Measurements from ENCODE around the gene KIF26A.

DNA sequence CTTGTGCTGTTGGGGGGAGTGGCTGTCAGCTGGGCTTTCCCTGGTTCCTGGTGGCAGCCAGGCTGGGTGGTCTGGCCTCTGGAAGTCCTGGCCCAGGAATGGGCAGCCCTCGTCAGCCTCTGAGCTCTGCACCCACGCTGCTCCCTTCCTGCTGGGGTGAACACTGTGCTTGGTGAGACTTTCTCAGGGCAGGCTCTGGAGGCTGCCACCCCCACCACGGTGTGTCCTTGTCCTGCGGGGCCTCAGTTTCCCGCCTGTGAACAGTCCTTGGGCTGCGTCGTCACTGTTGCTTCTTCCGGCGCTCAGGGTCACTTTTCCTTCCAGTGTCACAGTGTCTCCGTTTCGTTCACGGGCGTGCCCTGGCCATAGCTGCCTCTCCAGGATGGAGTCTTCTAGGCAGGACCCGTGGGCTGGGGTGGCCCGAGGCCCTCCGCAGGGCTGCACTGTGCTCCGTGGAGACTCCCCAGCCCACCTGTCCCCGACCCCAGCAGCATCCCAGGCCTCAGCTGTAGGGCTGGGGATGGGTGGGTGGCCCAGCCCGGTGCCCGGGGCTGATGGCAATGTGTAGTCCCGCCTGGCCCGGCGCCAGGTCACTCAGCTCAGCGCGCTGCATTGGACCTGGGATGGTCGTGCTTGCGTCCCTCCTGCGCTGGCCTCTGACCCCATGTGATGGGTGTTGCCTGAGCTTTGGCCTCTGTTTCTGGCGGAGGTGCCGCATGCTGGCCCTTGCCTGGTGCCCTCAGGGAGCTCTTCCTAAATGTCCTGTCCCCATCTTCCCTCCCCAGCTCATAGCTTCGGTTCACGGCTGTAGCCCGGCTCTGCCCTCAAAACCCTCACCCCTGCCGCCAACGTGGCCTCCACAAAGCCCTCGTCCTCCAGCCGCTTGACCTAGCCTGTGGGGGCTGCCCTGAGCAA is 6.8 kb downstream of the KIF26A start:
- TF ChIP-seq, protein P1, sequence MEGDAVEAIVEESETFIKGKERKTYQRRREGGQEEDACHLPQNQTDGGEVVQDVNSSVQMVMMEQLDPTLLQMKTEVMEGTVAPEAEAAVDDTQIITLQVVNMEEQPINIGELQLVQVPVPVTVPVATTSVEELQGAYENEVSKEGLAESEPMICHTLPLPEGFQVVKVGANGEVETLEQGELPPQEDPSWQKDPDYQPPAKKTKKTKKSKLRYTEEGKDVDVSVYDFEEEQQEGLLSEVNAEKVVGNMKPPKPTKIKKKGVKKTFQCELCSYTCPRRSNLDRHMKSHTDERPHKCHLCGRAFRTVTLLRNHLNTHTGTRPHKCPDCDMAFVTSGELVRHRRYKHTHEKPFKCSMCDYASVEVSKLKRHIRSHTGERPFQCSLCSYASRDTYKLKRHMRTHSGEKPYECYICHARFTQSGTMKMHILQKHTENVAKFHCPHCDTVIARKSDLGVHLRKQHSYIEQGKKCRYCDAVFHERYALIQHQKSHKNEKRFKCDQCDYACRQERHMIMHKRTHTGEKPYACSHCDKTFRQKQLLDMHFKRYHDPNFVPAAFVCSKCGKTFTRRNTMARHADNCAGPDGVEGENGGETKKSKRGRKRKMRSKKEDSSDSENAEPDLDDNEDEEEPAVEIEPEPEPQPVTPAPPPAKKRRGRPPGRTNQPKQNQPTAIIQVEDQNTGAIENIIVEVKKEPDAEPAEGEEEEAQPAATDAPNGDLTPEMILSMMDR (IDR thresholded peaks at IDR 0.05) = no peak
- no peak for TF ChIP-seq POLR2A (IDR thresholded peaks at IDR 0.05)
